Pons (tissue), 1 donor: ENCODE data around the gene CPTP.
A peak's percentile ranks its signal among the peaks of the same experiment; 100 is the strongest.

ENCODE experiments used
- DNase-seq: peaks from one replicate; pipeline ENCODE4 v3.0.0-alpha.2; 2016; ENCODE audit warnings: low spot score

Gene CPTP

DNA sequence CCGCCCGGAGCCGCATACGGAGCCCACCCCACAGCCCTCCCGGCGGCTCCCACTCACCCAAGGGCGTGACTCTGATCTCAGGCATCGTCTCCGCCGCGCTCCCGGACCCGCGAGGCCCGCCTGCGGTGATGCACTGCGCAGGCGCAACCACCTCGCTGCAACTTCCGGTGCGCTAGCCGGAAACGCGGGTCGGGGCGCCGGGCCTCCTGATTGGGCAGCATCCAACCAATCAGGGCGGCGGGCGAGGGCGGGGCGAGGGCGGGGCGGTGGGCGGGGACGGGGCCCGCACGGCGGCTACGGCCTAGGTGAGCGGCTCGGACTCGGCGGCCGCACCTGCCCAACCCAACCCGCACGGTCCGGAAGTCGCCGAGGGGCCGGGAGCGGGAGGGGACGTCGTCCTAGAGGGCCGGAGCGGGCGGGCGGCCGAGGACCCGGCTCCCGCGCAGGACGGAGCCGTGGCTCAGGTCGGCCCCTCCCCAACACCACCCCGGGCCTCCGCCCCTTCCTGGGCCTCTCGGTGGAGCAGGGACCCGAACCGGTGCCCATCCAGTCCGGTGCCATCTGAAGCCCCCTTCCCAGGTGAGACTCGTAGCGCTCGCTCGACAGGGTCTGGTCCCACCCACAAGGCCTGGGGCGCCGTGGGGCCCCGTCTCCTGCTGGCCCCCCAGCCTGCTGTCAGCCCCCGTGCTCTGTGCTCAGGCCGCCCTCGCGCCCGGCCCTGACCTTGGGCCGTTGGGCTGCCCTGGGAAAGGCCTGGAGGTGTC lies at the start of gene CPTP, which contains the start of gene INTS11:
CPTP (plus strand) TSS at position 279 of the 764 bp plus-strand sequence. CDS start 2,109 bp downstream, outside the sequence.
INTS11 (minus strand) TSS at position 137 of the 764 bp plus-strand sequence; CDS start at position 85, 52 bp downstream.
- DNase-seq = peak; percentile 76

DNA sequence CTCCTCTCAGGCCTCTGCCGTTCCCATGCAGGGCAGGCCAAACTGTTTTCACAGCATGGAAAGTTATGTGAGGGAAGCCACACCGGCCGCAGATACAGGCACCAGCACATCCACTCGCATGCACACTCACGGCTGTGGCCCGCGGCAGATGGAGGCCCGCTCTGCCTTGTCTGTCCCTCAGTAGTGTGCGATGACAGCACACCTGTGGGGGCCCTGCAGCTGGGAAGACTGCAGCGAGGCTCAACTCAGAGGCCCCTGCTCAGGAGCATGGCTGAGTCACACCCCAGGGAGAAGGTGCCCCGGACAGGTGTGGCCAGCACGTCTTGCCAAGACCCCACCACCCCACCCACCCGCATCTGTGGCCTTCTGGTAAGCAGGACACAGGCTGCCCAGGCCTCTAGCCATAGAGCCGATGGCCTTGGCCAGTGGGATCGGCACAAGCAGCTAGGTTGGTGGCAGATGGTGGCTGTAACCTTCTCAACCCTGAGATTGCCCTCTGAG lies 49.6 kb upstream of the CPTP start:
- DNase-seq = no peak

DNA sequence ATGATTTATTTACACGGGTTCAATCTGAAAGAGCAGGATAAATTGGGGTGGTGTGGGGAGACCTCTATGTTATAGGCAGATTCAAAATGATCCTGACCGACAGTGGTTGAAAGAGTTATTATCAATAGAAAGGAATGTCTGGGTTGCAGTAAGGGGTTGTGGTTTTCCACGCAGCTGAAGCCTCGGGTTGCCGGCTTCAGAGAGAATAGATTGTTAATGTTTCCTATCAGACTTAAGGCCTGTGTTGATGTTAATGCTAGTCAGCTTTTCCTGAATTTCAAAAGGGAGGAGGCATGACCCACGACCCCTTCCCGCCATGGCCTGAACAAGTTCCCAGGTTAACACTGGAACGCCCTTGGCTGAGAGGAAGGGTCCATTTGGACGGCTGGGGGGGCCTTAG lies 48.8 kb upstream of the CPTP start:
- no peak for DNase-seq

DNA sequence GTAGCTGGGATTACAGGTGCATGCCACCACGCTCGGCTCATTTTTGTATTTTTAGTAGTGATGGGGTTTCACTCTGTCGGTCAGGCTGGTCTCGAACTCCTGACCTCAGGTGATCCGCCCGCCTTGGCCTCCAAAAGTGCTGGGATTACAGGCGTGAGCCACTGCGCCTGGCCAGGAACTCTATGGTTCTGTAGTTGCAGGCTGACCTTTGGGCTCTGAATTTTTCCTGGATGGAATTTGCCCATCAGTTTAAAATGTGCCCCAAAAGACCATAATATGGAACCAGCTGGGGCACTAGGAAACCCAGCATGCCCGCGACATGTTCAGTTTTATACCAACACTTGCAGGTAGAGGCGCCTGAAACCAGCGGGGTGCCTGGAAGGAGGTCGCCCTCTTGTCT lies 46.0 kb upstream of the CPTP start:
- DNase-seq = no peak

DNA sequence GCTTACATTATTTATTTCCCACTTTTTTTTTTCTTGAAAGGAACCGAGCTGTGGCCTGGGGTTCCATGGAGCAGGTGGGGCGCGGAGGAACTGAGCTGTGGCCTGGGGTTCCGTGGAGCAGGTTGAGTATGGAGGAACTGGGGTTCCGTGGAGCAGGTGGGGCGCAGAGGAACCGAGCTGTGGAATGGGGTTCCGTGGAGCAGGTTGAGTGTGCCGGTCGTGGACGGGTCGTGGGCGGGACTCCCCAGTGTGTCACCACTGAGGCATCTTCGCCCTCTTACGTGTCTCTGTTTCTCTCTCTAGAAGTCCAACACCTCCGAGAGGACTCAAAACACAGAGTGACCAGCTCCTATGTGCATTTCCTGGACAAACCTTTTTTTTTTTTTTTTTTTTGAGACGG lies 45.6 kb upstream of the CPTP start:
- DNase-seq = no peak

DNA sequence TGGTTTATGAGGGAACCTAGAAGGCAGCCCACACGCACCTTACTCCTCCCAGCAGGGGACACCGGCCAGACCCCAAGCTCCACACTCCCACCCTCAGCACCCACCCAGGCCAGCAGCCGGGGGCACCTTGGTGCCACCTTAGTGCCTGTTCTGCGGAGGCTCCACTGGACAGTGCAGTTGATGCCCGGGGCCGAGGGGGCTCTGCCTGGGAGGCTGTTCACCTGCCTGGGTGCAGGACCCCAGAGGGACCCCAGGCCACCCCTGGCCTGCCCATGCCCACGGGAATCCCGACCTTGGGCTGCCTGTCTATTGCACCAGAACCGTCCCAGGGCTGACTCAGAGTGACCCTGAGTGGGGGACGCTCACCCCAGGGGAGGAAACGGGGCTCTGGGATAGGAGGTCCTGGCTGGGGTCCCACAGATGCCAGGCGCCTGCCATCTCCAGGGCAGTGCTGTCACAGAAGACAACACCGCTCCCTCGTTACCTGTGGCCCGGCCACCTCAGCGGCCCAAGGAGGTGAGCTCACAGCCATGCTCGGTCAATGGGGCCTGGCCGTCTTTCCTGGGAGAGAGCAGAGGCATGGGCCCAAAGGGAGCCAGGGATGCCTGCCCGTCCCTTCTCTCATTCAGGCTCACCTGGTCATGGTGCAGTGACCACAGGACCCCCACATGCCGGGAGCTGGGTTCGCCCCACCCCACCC lies 43.7 kb upstream of the CPTP start:
- DNase-seq = no peak

DNA sequence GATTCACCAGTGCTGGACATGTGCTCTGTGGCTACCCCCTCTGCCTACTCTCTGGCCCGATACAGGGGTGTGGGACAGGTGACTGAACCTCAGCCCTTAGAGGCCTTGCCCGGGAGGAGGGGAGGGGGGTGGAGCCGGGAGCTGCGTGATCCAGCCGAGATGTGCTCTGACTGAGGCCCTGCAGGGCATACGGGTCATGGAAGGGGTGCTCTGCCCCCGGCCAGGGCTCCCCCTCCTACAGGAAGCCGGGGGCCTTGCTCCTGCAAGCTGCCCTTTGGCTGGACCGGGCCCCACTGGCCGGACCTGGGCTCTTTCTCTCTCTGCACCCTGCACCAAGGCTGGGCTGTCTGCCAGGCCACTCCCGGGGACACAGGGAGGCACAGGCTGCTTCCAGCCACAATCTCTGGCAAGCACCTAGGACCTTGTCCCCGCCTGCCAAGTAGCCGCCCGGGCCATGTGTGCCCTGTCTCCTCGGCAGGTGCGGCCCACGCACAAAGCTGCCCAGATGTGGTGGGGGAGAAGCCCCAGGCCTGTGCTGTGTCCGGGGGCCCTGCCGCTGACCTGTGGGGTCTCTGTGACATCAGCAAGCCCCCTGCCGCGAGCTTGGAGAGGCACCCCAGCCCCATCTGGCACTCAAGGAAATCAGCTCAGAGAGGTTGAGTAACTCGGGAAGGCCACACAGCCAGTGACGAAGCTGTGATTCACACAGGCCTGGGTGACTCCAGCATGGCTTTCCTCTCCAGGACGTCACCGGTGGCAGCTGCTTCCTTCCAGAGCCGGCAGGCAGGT lies 42.9 kb upstream of the CPTP start:
- DNase-seq = no peak

DNA sequence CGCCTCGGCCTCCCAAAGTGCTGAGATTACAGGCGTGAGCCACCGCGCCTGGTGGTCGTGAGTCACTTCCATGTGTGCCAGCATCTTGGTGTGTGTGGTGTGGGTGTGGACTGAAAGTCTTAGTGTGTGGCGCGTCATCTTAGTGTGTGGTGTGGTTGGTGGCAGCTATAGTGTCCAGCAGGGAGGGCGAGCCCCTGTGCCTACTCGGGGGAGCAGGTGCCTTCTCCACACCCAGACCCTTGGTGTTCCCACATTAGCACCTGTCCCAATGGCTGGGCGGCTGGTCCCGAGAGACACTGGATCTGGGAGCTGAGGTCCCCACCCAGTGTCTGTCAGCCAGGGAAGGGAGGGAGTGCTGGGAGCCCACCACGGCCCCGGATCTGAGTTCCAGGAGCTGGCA lies 41.6 kb upstream of the CPTP start:
- DNase-seq = no peak

DNA sequence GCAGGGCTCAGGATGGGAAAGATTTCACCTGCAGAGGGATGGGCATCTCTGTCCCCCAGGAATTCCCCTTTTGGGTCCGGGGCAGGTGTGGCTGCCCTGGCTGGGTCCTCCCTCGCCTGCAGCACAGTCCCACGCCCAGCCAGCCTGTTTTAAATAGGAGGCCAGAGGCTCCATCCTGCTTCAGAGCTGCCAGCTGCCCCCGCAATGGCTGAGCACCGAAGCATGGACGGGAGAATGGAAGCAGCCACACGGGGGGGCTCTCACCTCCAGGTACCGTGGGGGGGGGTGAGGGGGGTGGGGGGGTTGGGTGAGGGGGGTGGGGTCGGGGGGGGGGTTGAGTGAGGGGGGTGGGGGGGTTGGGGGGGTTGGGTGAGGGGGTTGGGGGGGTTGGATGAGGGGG lies 40.8 kb upstream of the CPTP start:
- DNase-seq = no peak

DNA sequence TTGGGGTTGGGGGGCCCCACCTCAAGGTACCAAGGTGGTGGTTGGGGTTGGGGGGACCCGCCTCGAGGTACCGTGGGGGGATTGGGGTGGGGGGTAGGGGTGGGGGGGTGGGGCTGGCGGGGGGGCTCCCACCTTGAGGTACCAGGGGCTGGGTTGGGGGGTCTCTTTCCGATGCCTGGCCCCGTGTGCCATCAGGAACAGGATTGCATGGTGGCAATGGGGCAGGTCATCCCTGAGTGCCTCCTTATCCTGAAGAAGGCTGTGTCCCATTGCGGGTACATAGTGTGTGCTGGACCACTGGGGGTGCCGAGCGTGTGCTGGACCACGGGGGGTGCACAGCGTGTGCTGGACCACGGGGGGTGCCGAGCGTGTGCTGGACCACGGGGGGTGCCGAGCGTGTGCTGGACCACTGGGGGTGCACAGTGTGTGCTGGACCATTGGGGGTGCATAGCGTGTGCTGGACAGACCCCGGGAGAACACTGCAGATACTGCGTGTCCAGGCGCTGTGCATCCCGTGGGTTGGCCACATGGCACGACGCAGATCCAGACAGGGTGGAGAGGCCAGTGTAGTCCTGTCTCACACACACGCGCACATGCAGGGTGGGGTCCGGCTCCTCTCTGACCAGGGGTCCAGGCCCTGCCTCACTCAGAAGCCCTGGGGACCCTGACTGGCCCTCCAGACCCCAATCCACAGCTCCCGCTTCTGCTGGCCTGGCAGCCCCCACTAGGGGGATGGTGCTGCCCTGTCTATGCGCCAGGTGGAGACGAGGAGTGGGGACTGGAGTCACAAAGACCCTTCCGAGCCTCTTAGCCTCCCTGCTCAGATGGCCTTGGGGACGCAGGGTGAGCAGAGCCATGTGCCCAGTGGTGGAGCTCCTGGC lies 40.1 kb upstream of the CPTP start:
- no peak for DNase-seq

DNA sequence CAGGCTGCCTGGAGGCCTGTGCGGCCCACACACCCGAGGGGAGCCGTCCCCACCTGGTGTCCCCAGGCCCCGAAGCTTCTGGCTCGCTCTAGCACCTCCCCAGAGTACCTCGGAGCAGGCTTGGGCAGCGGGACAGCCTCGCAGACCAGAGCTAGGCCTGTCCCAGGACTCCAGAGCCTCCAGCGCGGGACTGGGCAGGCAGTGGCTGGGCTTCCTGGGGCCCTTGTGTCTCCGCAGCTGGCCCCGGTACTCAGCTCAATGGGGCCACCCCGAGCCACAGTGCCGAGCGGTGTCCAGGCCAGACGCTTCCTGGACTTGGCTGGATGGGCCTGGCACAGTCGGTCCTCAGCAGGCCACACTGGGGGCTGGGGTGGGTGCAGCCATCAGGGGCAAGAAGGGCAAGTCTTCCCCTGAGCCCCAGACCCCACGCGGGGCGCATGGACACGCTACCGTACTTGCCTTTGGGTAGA lies 39.5 kb upstream of the CPTP start:
- DNase-seq = no peak

DNA sequence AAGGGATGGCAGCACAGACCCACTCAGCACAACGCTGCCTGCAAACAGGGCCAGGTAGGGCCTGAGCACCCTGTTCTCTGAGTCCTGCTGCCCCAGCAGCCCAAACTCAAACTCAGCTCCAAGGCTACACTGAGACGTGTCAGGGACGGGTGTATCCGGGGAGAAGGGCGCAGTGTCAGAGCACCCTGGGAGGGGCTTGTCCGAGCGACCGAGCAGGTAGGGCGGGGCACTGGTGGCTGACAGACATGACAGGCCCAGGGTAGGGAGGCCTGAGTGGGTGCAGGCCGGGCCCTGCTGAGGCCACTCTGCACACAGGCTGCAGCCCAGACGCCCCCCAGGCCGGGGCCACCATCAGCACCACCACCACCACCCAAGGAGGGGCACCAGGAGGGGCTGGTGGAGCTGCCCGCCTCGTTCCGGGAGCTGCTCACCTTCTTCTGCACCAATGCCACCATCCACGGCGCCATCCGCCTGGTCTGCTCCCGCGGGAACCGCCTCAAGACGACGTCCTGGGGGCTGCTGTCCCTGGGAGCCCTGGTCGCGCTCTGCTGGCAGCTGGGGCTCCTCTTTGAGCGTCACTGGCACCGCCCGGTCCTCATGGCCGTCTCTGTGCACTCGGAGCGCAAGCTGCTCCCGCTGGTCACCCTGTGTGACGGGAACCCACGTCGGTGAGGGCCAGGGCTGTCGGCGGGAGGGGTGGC lies 38.8 kb upstream of the CPTP start:
- no peak for DNase-seq

DNA sequence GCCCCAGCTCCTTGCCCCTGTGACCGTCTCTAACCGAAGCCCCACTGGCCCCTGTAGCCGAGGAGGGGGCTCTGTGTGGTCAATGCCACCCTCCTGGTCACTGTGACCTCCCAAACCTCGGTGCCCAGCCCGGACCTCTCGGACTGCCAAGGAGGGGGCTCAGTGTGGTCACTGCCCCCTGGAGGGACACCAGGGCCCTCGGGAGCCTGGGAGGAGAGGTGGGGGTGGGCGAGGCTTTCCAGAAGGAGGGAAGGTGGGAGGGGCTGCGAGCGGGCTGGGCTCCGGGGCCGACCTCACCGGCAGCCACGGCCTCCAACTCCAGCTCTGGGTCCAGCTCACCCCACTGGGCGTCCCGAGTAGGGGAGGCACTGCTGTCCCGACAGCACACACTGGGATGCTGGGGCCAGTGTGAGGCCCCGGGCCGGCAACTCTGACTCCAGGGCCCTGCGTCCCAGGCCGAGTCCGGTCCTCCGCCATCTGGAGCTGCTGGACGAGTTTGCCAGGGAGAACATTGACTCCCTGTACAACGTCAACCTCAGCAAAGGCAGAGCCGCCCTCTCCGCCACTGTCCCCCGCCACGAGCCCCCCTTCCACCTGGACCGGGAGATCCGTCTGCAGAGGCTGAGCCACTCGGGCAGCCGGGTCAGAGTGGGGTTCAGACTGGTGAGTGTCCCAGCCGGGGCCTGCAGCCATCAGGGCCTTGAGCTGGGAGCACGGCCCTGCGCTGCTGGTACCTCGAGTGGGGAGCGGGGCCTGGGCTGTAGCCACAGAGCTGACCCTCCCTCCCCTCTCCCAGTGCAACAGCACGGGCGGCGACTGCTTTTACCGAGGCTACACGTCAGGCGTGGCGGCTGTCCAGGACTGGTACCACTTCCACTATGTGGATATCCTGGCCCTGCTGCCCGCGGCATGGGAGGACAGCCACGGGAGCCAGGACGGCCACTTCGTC lies 38.0 kb upstream of the CPTP start:
- DNase-seq = no peak

DNA sequence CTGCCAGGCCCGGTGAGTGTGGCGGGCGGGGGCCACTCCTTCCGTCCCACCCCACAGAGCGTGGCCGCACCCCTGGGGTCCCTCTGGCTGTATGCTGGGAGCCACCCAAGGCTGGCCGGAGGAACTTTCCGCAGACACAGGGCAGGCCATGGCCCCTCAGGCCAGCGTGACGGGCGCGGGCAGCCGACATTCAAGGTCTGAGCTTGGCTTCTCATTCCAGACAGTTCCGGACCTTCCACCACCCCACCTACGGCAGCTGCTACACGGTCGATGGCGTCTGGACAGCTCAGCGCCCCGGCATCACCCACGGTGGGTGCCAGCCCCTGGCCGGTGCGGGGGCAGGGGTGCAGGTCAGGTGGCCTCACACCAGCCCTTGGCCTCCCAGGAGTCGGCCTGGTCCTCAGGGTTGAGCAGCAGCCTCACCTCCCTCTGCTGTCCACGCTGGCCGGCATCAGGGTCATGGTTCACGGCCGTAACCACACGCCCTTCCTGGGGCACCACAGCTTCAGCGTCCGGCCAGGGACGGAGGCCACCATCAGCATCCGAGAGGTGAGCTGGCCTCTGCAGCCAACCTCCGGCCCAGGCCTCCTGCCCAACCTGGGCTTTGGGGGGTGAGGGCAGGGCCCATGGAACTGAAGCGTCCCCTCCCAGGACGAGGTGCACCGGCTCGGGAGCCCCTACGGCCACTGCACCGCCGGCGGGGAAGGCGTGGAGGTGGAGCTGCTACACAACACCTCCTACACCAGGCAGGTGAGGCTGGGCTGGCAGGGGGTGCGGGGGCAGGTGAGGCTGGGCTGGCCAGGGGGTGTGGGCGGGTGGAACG lies 37.1 kb upstream of the CPTP start:
- DNase-seq = no peak

DNA sequence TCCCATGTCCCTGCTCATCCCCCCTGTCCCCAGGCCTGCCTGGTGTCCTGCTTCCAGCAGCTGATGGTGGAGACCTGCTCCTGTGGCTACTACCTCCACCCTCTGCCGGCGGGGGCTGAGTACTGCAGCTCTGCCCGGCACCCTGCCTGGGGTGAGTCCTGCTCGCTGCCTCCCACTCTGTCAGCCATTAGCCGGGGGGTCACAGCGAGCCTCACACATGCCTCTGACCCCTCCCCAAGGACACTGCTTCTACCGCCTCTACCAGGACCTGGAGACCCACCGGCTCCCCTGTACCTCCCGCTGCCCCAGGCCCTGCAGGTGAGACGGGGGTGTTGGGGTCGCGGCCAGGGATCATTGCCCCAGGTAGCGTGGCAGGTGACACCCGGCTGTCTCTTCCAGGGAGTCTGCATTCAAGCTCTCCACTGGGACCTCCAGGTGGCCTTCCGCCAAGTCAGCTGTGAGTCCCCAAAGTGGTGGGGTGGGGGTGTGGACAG lies 34.3 kb upstream of the CPTP start:
- no peak for DNase-seq

DNA sequence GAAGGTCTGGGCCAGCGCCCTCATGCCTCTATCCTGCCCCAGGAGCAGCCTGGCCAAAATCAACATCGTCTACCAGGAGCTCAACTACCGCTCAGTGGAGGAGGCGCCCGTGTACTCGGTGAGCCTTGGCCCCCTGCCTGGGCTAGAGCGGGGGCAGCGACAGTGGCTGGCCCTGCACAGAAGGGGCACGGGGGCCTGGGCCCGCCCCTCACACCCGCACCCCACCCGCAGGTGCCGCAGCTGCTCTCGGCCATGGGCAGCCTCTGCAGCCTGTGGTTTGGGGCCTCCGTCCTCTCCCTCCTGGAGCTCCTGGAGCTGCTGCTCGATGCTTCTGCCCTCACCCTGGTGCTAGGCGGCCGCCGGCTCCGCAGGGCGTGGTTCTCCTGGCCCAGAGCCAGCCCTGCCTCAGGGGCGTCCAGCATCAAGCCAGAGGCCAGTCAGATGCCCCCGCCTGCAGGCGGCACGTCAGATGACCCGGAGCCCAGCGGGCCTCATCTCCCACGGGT lies 33.5 kb upstream of the CPTP start:
- no peak for DNase-seq

DNA sequence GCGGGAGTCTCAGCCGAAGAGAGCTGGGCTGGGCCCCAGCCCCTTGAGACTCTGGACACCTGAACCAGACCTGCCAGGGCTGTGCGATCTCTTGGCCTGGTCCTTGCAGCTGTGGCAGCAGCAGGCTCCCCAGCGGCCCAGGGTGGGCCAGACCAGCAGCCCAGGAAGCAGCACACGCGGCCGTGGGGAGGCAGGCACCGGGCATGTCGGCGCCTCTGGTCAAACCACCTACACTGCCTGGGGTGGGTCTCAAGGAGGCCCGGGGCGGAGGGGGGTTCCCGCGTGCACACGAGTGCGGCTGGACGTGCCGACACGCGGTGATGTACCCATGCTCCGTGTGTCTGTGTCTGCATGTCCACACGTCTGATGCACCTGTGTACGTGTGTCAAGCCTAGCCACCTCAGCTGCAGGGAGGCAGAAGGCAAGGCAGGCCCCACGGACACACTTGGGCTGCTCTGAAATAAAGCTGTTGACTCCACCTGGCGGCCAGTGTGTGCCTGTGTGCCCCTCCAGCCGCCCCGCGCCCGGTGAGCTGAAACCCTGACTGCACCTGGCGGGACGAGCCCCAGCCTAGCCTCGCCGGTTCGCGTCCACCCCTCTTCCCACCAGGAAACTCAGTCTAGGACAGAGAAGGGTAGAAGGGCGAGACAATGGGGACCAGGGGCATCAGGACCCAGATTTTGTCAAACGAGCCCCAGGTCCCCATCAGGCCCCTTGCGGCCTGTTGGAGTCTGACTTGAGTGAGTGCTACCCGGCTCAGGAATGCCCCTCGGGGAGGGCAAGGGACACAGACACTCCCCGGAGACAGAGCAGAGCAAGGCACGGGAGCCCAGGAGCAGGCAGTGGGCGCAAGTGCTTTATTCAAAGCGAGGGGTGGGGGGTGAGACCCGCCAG lies 32.8 kb upstream of the CPTP start:
- DNase-seq = no peak
